Measurements from ENCODE around the gene GGN.
"Not testable (repeated sequence)": the region's sequence is repeated elsewhere in the genome, so short reads cannot be mapped to it uniquely, and the experiment has no call there.

The GGN gene

GRCh38 chr19:38362946-38363688 is 24.7 kb downstream of the GGN start:
- DNase-seq (ENCODE audit: low read depth, low spot score), result not testable (repeated sequence)

GRCh38 chr19:38362076-38362945 is 25.5 kb downstream of the GGN start:
- peak; percentile 40 for DNase-seq (ENCODE audit: low read depth, low spot score)

- DNase-seq (ENCODE audit: low read depth, low spot score), result peak; percentile 64
These were observed 26.2 kb downstream of the GGN start for GRCh38 chr19:38361633-38362075.

GRCh38 chr19:38360839-38361631 is 26.8 kb downstream of the GGN start:
- DNase-seq (ENCODE audit: low read depth, low spot score), result no peak

- no peak for DNase-seq (ENCODE audit: low read depth, low spot score)
These were observed 27.5 kb downstream of the GGN start for GRCh38 chr19:38360351-38360750.

GRCh38 chr19:38359242-38360021 is 28.4 kb downstream of the GGN start:
- DNase-seq (ENCODE audit: low read depth, low spot score), result no peak

- no peak for DNase-seq (ENCODE audit: low read depth, low spot score)
These were observed 29.8 kb downstream of the GGN start for GRCh38 chr19:38358071-38358470.

- DNase-seq (ENCODE audit: low read depth, low spot score), result no peak
These were observed 31.8 kb downstream of the GGN start for GRCh38 chr19:38355728-38356725.

- no peak for DNase-seq (ENCODE audit: low read depth, low spot score)
These were observed 35.2 kb downstream of the GGN start for GRCh38 chr19:38352611-38353010.

- DNase-seq (ENCODE audit: low read depth, low spot score), result no peak
These were observed 35.9 kb downstream of the GGN start for GRCh38 chr19:38351865-38352395.

- no peak for DNase-seq (ENCODE audit: low read depth, low spot score)
These were observed 37.0 kb downstream of the GGN start for GRCh38 chr19:38350883-38351282.

GRCh38 chr19:38346837-38347236 is 41.0 kb downstream of the GGN start:
- no peak for DNase-seq (ENCODE audit: low read depth, low spot score)

- no peak for DNase-seq (ENCODE audit: low read depth, low spot score)
These were observed 46.9 kb downstream of the GGN start for GRCh38 chr19:38340927-38341326.

- not testable (repeated sequence) for DNase-seq (ENCODE audit: low read depth, low spot score)
These were observed 48.8 kb downstream of the GGN start for GRCh38 chr19:38339011-38339410.

GRCh38 chr19:38337360-38337653 is 50.5 kb downstream of the GGN start:
- no peak for DNase-seq (ENCODE audit: low read depth, low spot score)

- DNase-seq (ENCODE audit: low read depth, low spot score), result no peak
These were observed 51.0 kb downstream of the GGN start for GRCh38 chr19:38336638-38337359.

- DNase-seq (ENCODE audit: low read depth, low spot score), result no peak
These were observed 51.7 kb downstream of the GGN start for GRCh38 chr19:38335949-38336637.

All from iPS DF 19.7 (cell line).